Ammon's horn (tissue), 1 donor: ENCODE data around the gene BIRC5.
"Not testable (repeated sequence)": the region's sequence is repeated elsewhere in the genome, so short reads cannot be mapped to it uniquely, and the experiment has no call there.

Experiments
- DNase-seq: peaks from one replicate; pipeline ENCODE4 v3.0.0-alpha.2; 2016; ENCODE audit warnings: low spot score

BIRC5 gene

GRCh38 chr17:78240012-78240655 lies 26.1 kb downstream of the BIRC5 start:
- peak; percentile 3 for DNase-seq

GRCh38 chr17:78240839-78241238 lies 26.8 kb downstream of the BIRC5 start:
- peak; percentile 5 for DNase-seq

DNA sequence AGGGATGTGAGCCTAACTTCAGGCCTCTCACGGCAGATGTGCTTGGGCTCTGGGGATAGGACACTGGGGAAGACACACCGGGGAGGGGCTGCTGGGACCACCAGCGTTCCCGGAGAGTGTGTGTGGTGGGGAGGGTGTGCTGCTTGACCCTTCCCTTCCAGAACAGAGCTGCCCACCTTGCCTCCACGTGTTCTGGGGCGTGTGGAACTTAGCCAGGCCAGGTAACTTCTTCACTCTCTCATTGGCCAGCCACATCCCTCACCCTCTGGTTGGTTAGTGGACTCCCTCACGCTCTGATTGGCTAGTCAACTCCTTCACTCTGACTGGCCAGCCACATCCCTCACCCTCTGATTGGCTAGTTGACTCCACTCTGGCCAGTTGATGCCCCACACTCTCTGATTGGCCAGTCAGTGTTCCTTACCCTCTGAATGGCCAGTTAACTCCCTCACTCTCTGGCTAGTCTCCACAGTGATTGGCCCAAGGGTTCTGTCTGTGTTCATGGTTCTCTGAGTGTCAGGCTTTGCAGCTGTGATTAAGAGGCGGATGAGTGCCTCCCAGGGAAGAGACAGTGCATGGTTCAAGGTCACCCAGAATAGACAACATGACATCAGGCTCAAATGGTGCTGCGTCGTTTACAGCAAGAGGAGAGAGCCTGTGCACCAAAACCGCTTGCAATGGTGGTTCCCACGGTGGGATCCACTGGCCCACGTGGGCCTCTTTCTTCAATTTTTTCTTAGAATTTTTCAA lies 27.4 kb downstream of the BIRC5 start:
- peak; percentile 96 for DNase-seq

DNA sequence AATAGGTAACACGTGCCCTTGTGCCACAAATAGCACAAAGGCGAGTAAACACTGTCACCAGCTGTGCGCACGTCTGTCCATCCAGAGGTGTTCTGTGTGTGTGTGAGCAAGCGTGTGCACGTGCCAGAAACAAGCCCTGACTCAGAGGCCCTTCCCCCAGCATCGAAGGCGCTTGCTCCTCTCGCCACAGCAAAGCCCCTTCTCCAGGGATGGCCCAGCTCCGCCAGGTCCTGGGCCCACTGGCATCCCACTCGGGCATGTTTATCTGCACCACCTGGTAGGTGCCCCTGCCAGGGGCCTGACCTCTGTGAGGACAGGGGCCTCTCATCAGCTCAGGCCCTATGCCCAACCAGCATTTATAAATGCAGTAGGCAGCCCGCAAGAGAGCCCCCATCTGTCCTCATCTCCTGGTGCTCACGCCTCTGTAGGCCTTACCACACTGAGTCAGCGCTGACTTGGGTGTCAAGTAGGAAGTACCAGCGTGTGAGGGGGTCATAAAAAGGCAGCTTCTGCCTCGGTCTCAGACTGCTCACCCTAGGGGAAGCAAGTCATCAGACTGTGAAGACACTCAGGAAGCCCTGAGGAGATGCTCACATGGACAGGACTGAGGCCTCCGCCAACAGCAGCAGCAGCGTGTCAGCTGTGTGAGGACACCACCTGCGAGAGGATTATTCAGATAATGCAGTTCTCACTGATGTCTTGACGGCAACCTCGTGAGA lies 28.1 kb downstream of the BIRC5 start:
- no peak for DNase-seq

DNA sequence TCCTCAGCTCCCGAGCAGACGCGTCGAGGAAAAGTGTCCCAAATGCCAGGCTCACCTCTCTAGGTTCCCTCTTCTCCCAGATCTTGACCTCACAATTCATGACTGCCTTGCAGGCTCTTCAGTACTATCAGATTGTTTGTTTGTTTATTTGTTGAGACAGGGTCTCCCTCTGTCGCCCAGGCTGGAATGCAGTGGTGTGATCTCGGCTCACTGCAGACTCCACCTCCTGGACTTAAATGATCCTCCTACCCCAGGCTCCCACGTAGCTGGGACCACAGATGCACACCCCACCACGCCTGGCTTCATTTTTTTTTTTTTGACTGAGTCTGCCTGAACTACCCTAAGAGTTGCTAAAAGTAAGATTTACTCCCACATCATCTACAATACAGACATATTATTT lies 33.3 kb downstream of the BIRC5 start:
- no peak for DNase-seq

DNA sequence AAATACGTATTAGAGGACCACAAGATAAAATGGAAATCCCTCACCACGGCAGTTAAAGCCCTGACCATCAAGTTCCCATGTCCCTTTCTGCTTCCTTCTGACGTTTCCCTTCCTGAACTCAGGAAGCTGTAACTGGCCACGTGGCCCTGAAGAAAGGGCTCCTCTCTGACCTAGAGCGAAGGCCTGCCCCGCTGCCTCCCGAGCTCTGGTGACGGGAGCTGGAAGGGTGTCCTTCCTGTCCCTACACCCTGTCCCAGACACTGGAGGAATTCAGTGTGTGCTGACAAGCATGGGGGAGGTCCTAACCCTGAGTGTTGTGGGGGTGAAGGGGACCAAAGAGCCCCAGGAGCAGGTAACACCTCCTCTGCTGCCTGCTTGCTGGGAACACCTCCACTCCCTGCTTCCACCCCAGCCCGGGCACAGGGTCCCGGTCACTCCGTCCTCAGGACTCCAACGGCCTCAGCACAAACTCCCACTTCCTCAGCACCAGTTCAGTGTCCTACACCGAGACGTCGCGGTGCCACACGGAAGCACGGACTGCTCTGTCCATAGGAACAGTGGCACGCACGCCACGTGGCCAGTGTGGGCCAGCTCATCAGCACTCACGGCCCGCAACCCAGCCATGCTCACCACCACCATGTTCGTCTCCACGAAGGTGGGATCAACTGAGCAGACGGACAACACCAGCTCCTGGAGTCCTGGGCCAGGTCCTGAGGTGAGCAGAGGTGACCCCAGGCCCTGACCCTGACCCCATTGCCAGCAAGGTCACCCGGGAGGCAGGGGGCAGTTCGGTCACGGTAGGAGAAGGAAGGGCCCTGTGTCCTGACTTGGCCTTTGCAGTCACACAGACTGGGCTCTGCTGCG lies 34.2 kb downstream of the BIRC5 start:
- DNase-seq = no peak

- no peak for DNase-seq
Observed at GRCh38 chr17:78249074-78249817, 35.2 kb downstream of the BIRC5 start.

- no peak for DNase-seq
Observed at GRCh38 chr17:78249818-78250806, 36.1 kb downstream of the BIRC5 start.

DNA sequence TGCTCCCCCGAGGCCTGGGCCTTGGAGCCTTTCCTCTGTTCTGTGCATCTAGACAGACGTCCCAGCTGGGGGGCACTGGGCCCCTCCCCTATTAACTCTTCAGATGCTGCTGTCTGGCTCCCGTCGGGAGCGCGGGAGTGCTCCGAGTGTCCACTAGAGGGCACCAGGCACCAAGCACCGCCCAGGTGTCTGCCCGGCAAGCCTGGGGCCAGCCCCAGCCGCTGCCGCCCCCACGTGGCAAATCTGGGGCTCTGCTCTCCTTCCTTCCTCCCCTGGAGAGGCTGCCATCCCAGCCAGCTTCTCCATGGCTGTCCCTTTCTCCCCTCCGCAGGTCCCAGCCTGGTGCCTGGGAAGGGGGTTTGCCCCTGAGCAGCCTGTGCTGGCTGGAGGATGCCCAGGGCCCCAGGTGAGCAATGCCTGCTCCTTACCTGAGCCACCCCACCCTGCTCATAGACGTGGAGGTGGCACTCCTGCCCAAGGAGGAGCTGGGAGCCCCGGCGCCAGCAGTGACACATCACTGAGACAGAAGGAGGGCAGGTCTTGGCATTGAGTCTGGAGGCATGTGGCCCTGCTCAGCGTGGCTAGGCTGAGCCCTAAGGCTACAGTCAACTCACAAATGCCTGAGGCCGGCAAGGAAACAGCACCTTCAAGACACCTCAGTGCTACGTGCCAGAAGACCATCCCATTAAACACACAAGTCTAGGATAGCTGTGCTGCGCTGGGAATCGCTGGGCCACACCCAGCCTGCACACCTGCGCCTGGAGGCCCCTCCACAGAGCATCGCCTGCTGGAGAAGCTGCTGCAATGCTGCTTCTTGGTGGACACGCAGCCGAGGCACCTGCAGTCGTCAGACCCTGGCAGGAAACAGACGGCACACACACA lies 37.1 kb downstream of the BIRC5 start:
- DNase-seq = peak; percentile 90

- DNase-seq = no peak
Observed at GRCh38 chr17:78251773-78252103, 37.7 kb downstream of the BIRC5 start.

DNA sequence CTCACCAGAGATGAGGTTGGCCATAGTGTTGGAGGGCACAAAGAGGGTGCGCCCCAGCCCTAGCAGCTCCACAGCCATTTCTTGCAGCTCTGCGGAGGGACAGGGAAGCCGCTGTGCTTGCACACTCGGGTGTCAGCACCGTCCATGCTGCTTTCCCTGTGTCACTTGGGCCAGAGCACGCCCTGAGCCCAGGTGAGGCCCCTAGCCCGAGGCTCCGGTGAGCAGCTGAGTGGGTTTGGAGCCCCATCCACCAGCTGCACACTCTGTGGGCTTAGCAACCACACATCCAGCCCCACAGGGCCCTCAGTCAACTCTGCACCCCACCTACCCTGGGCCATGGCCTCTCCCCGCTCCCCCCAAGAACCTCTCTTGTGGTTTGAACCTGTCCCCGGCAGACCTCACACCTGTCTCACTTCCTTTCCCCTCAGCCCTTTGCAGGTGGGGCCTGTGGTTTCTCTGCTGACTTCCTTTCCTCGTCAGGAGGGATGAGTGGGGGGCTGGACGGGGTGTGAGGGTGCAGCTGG lies 38.1 kb downstream of the BIRC5 start:
- no peak for DNase-seq

DNA sequence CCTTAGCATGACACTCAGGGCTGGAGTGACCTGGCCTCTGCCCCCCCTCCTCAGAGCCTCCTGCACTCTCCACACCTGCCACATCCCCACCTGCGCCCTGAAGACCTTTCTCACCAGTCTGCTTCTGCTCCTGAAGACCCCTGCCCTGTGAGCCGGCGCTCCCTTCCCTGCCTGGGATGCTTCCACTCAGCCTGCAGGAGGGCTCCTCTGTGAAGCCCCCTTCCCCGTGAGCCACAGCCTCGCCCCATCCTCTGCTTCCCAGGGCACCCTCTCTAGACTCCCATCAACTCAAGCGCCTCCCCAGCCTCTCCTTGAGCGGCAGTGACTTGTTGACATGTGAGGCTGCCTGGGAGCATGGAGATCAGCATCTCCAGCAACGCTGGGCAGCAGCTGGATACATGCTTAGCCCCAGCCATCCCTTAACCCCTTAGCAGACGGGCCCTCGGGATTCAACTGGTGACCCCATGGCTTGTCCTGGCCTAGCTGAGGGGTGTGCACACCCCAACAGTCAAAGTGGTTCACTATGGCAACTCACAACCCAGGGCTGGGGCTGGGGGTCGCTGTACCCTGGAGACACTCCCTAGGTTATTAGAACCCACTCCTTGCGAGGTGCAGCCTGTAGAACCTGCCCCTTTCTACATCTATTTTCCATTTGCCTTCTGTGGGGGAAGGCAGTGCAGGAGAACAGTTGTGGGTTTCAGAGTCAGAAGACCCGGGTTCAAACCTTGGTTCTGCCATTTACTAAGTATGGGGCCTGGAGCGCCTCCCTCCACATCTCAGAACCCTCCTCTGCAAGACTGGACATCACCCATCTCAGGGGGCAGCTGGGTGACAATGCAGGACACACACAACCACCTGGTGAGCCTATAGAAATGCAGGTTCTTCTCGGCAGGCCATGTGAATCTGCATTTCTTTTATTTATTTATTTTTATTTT lies 38.9 kb downstream of the BIRC5 start:
- no peak for DNase-seq

DNA sequence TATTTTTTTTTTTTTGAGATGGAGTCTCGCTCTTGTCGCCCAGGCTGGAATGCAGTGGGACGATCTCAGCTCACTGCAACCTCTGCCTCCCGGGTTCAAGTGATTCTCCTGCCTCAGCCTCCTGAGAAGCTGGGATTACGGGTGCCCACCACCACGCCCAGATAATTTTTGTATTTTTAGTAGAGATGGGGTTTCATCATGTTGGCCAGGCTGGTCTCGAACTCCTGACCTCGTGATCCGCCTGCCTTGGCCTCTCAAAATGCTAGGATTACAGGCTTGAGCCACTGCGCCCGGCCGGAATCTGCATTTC lies 39.5 kb downstream of the BIRC5 start:
- DNase-seq = not testable (repeated sequence)

DNA sequence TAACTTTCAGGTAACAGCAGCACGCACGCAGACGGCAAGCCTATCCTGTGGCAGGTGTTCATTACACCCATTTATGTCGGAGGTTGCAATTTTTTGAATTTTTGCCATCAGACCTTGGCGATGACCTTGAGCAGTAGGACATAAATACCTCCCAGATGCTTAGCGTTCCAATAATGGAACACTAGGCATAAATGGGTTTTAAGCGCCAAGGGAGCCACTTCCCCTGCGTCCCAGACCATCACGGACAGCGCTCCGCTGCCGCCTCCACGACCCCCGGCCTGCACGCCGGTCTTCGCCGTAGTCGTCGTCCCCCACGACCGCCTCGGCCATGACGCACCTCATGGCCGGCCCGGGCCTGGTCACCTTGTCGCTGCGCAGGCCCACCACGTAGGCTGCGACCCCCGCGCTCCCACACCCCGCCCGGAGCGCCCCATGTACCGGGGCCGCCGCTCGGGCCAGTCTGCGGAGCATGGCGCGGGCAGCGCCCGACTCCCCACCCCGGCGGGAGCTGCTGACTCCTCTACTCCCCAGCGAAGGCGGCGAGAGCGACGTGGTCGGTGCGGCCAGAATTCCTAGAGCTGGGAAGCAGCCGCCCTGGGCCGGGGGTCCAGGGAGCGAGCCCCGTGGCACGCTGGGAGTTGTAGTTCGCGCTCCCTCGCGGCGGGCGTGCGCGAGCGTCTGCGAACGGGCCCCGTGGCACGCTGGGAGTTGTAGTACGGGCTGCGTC lies 40.1 kb downstream of the BIRC5 start:
- DNase-seq = peak; percentile 91

- no peak for DNase-seq
Observed at GRCh38 chr17:78255029-78255656, 41.1 kb downstream of the BIRC5 start.

- DNase-seq = no peak
Observed at GRCh38 chr17:78255953-78256706, 42.1 kb downstream of the BIRC5 start.
